HG02623 (cell line): Measurements from ENCODE around the gene ATP6V0E1.

Experiments
- ATAC-seq: cut with Tn5 transposase; IDR thresholded peaks from one replicate; pipeline ENCODE4 v1.9.1; 2021; ENCODE audit warnings: moderate library complexity; ENCODE audit not compliant: unreplicated experiment

Gene ATP6V0E1

DNA sequence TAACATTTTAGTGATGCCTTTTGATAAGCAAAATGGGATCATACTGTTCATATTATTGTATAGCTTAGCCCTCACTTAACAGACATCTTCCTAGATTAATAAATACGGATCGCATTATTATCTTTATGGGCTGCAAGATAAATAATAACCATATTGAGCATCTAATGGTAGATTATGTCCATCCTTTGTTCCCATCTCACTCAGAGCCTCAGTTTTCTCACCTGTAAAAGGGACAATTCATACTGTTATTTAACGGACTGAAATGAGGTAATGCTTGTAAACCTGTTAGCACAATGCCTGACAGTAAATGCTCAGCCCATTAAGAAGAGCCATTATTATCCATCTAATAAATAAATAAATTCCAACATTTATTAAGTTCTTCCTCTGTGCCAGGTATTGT lies 27.3 kb upstream of the ATP6V0E1 start:
- no peak for ATAC-seq

DNA sequence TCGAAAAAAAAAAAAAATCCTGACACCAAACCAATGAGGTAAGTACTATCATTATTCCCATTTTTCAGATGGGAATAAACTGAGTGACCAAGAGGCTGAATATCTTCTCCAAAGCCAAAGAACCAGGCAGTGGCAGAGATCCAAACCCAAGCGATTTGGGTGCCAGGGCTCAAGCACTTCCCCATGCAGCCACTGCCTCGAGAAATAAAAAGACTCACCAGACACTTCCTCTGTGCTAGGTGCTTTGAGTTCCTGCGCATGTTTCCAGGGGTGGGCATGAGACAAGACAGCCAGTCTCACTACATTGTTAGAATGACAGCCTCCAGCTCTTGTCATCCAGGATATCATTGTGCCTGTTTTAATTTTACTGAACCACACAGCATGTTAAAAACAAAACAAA lies 26.6 kb upstream of the ATP6V0E1 start:
- ATAC-seq = no peak

DNA sequence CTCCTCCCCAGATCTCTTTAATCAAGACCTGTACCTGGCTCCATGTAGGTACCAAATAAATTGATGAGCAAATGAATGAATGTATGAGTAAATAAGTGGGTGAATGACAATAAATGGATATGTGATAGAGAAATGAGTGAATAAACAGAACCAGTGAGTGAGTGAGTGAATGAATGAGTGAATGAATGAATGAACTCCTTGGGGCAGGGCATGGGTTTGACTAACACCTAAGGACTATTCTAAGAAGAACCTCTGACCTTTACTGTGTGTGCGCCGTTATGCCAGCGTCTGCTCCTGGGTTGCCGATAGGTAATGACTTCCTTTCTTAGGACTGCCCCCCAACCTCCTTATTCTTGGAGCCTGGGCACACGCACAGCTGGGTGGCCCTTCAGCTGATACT lies 26.1 kb upstream of the ATP6V0E1 start:
- ATAC-seq = no peak

DNA sequence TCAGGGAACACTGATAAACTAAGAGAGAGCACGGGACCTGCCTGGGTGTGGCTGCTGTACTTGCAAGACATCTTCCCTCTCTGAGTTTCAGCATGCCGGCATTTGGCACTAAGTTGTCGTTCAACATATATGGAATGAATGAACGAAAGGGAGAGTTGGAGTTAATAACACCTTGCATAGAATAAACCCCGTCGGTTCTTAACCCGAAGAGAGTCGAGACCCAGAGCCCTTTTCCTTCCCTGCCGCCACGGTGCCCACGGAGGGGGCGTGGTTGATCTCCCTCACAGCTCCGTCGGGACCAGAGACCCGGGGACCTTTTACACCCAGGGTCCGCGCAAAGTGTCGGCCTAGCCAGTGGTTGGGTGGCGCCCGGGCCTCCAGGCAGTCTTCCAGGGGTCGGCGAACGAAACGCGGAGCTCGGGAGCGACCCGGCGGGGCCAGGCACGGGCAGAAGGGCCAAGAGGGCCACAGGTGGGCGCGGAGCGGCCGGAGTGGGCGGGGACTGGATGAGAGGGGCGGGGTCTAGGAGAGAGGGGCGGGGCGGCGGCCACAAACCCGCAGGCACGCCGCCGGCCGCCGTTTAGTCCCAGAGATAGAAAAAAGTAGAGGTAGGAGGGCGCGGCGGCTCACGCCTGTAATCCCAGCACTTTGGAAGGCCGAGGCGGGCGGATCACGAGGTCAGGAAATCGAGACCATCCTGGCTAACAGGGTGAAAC lies 25.1 kb upstream of the ATP6V0E1 start:
- ATAC-seq = peak; percentile 53

GRCh38 chr5:172959824-172960799 lies 23.5 kb upstream of the ATP6V0E1 start:
- no peak for ATAC-seq

GRCh38 chr5:172969921-172970320 lies 13.7 kb upstream of the ATP6V0E1 start:
- no peak for ATAC-seq

DNA sequence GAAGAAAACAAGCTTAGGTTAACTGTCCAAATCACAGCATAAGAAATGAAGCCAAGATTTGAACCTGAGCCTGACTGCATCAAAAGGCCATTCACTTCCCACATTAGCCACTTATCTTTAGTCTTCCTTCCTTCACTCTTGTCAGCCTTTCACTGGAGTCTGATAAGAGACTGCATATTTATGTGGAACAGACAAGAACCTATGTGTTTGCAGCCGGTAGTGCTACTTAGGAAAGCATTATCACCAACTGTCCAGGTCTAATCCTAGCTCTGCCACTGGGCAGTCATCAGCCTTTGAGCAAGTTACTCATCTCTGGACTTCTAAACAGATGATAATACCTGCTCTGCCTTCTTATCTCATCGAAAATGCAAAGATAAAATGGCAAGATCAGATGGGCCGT lies 12.1 kb upstream of the ATP6V0E1 start:
- no peak for ATAC-seq

- no peak for ATAC-seq
Measured at GRCh38 chr5:172972552-172972951, 11.0 kb upstream of the ATP6V0E1 start.

DNA sequence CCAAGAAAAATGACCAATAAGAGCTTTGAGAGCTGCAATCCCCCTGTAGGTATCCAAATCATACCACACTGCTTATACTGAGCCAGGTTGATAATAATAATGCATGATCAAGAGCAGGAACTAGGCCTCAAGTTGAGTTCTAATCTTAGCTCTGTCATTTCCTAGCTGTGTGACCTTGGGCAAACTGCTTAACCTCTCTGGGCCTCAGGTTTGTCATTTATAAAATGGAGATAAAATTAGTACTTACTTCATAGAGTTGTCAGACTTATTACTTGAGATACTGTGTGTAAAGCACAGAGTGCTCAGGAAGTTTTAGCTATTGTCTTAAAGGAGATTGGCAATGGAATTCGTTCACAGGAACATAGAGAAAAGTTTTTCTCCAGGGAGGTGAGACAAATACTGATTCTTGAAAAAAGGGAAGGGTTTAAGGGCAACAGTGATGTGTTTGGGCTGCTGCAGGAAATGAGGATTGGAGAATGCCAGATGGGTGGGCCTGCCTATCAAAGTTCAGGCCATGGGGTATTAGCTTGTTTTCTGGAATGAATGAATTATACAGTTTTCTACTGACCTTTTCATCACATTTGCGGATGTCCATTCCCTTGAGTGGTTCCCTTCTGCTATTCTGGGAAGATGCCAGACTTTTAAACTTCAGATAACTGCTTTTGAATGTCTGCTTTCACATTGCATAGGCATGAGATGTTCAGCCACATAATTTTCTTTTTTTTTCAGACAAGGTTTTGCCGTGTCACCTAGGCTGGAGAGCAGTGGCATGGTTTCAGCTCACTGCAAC lies 10.2 kb upstream of the ATP6V0E1 start:
- no peak for ATAC-seq

DNA sequence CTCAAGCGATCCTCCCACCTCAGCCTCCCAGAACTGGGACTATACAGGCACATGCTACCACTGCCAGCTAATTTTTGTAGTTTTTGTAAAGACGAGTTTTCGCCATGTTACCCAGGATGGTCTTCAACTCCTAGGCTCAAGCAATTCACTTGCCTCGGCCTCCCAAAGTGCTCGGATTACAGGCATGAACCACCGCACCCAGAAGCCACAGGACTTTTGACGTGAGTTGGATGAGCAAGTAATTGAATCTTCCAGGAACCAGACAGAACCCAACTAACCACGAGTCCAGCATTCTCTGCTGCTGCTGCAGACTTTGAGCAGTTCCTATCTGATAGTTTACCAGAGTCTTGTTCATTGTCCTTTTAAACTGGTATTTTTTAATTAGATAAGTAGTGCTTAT lies 9.6 kb upstream of the ATP6V0E1 start:
- ATAC-seq = no peak

- no peak for ATAC-seq
Measured at GRCh38 chr5:172975289-172975688, 8.3 kb upstream of the ATP6V0E1 start.

DNA sequence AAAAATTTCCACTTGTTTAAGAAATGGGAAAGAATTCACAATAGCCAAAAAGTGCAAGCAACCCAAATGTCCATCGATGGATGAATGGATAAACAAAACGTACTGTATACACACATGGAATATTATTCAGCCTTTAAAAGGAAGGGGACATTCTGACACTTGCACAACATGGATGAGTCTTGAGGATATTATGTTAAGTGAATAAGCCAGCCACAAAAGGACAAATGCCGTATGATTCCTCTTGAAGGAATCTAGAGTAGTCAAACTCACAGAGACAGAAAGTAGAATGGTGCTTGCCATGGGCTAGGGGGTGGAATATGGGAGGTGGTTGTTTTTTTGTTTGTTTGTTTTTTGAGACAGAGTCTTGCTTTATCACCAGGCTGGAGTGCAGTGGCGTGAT lies 3.8 kb upstream of the ATP6V0E1 start:
- no peak for ATAC-seq

DNA sequence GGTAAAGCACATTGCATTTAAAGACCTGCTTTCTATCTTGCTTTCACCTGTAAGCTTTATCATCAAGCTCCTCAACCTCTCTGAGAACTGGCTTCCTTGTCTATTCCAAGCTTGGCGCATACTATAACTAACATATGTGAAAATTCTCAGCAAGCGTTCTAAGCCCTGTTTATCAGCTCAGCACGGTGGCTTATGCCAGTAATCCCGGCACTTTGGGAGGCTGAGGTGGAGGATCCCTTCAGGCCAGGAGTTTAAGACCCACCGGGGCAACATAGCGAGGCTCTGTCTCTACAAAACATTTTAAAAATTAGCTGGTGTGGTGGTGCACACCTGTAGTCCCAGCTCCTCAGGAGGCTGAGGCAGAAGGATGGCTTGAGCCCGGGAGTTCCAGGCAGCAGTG lies 1.6 kb upstream of the ATP6V0E1 start:
- no peak for ATAC-seq

GRCh38 chr5:172984244-172984953 lies 828 bp downstream of the ATP6V0E1 start:
- peak; percentile 47 for ATAC-seq

- ATAC-seq = no peak
Measured at GRCh38 chr5:172985596-172985995, 2.0 kb downstream of the ATP6V0E1 start.

DNA sequence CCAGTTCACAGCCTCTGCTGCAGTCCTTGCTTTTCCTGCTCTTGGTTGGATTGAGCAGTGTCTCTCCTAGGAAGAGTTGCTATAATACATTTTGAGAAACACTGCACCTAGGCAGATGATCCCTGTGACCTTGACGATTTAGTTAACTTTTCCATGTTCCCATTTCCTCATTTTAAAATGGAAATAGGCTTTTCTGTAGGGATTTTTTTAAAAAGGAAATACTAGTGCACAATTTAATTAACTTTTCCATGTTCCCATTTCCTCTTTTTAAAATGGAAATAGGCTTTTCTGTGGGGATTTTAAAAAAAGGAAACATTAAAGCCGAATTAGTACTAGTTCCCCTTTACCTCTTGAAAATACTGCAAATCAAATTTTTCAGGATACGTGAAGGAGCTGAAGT lies 4.7 kb downstream of the ATP6V0E1 start:
- ATAC-seq = no peak

DNA sequence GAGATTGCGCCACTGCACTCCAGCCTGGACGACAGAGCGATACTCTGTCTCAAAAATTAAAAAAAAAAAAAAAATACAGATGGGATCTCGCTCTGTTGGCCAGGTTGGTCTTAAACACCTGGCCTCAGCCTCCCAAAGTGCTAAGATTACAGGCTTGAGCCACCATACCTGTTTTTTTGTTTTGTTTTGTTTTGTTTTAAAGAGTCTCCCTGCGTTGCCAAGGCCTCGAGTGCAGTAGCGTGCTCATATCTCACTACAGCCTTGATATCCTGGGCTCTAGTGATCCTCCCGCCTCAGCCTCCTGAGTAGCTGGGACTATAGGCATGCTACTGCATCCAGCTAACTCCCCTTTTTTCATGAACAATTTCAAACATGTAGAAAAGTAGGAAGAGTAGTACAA lies 7.2 kb downstream of the ATP6V0E1 start:
- ATAC-seq = no peak

DNA sequence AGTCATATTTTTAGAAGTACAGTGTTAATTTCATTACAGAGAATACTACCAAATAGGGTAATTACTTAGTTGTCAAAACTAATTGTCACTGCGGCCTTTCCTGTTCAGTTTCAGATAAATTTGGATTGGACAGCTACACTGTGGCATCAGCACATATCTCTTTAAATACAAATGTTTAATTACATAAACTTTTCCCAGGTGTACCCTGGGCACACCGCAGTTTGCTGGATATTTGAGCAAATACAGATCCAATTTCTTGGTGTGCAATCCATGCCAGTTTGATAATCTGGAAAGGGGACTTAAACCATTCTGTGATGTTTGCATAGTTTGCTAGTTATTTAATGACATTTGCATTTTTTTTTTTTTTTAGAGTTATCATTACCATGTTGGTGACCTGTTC lies 10.8 kb downstream of the ATP6V0E1 start:
- no peak for ATAC-seq

GRCh38 chr5:172999372-172999973 lies 15.9 kb downstream of the ATP6V0E1 start:
- ATAC-seq = no peak

- ATAC-seq = no peak
Measured at GRCh38 chr5:172999974-173000373, 16.4 kb downstream of the ATP6V0E1 start.
